ENCODE measurements around the gene PAPSS2. TPM values are rescaled to one million over a fixed set of nuclear protein-coding genes. Genes with fewer than 3 reads are reported as not detected.

Gene PAPSS2
- total RNA-seq, 1 donor from 2014 or later = 21.1 TPM

GRCh38 chr10:87753995-87754866 lies 94.6 kb downstream of the PAPSS2 start:
- Mint-ChIP-seq H3K27me3 (no peaks in the 10 kb centered on the region), H3K27ac (no peak overlapping the region)
- no peak for TF ChIP-seq CTCF (conservative IDR thresholded peaks at IDR 0.05)

GRCh38 chr10:87757685-87758084 lies 98.0 kb downstream of the PAPSS2 start:
- DNase-seq (ENCODE audit: extremely low spot score, unreplicated experiment) = no peak
- Mint-ChIP-seq H3K27ac (no peak overlapping the region), H3K4me1 (ENCODE audit: unreplicated experiment) (peaks cover 4% of the 10 kb centered on the region), H3K9me3 (no peaks in the 10 kb centered on the region), H3K27me3 (no peaks in the 10 kb centered on the region), H3K36me3 (peaks cover 25% of the 10 kb centered on the region), H3K4me3 (no peak overlapping the region)
- TF ChIP-seq CTCF (conservative IDR thresholded peaks at IDR 0.05) = no peak

More at GRCh38 chr10:87753995-87754866, 94.6 kb downstream of the PAPSS2 start:
- Mint-ChIP-seq H3K36me3 (peaks cover 16% of the 10 kb centered on the region), H3K4me1 (ENCODE audit: unreplicated experiment) (peaks cover 13% of the 10 kb centered on the region), H3K4me3 (no peak overlapping the region), H3K9me3 (no peaks in the 10 kb centered on the region)
- no peak for DNase-seq (ENCODE audit: extremely low spot score, unreplicated experiment)

GRCh38 chr10:87759551-87759950 lies 99.9 kb downstream of the PAPSS2 start:
- Mint-ChIP-seq H3K4me3 (no peak overlapping the region), H3K36me3 (peaks cover 26% of the 10 kb centered on the region), H3K4me1 (ENCODE audit: unreplicated experiment) (peaks cover 4% of the 10 kb centered on the region), H3K27ac (no peak overlapping the region), H3K27me3 (no peaks in the 10 kb centered on the region), H3K9me3 (no peaks in the 10 kb centered on the region)
- TF ChIP-seq CTCF (conservative IDR thresholded peaks at IDR 0.05) = no peak
- no peak for DNase-seq (ENCODE audit: extremely low spot score, unreplicated experiment)

GRCh38 chr10:87760195-87760905 lies 100.7 kb downstream of the PAPSS2 start:
- Mint-ChIP-seq H3K27me3 (no peaks in the 10 kb centered on the region), H3K4me3 (no peak overlapping the region), H3K27ac (no peak overlapping the region), H3K9me3 (no peaks in the 10 kb centered on the region), H3K36me3 (peaks cover 32% of the 10 kb centered on the region), H3K4me1 (ENCODE audit: unreplicated experiment) (peaks cover 4% of the 10 kb centered on the region)
- TF ChIP-seq CTCF (conservative IDR thresholded peaks at IDR 0.05) = no peak
- no peak for DNase-seq (ENCODE audit: extremely low spot score, unreplicated experiment)

DNA sequence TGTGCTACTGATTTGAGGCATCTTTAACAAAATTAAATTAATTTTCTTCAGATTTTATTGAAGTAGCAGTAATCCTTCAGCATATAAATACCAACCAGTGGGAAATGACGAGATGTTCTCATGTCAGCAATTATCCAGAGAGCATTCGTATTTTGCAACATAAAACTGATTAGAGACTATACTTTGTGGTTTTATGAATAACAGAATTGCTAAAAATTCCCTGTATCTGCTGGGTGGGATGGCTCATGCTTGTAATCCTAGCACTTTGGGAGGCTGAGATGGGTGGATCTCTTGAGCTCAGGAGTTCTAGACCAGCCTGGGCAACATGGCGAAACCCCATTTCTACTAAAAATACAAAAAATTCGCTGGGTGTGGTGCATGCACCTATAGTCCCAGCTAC lies 101.5 kb downstream of the PAPSS2 start:
- Mint-ChIP-seq H3K27me3 (no peaks in the 10 kb centered on the region), H3K36me3 (peaks cover 33% of the 10 kb centered on the region), H3K4me1 (ENCODE audit: unreplicated experiment) (peaks cover 4% of the 10 kb centered on the region), H3K9me3 (no peaks in the 10 kb centered on the region), H3K4me3 (no peak overlapping the region), H3K27ac (no peak overlapping the region)
- TF ChIP-seq CTCF (conservative IDR thresholded peaks at IDR 0.05) = no peak
- DNase-seq (ENCODE audit: extremely low spot score, unreplicated experiment) = no peak
